Measurements from ENCODE around the gene UBAC1.

The UBAC1 gene

GRCh38 chr9:135909371-135909770, 51.8 kb downstream of the UBAC1 start:
- Histone ChIP-seq H2AFZ (ENCODE audit: low read depth, low read length) (no peak overlapping the region), H3K9ac (ENCODE audit: low read length) (no peak overlapping the region), H3K14ac (ENCODE audit: low read length in 2 of 2) (no peak overlapping the region), H3K9me3 (ENCODE audit: control insufficient read depth, low read length) (peaks cover 21% of the 10 kb centered on the region), H3K4me2 (ENCODE audit: low read length, poor library complexity, severe bottlenecking) (no peak overlapping the region), H3K79me1 (replicated peaks; ENCODE audit: low read length, poor library complexity, severe bottlenecking) (peaks cover 32% of the 10 kb centered on the region), H3K4me1 (ENCODE audit: control insufficient read depth, insufficient read depth, low read depth, low read length) (peaks cover 18% of the 10 kb centered on the region), H4K8ac (ENCODE audit: low read length) (no peak overlapping the region), H4K91ac (ENCODE audit: low read length) (no peak overlapping the region), H2AK5ac (ENCODE audit: low read length, severe bottlenecking) (no peak overlapping the region), H2BK15ac (ENCODE audit: low read depth, poor library complexity, severe bottlenecking) (no peak overlapping the region), H3K36me3 (ENCODE audit: control insufficient read depth in 1 of 2, insufficient read depth in 2 of 2, low read depth in 1 of 2, low read length in 2 of 2) (peaks cover 31 to 51% of the 10 kb centered on the region in 2 experiments), H2BK12ac (ENCODE audit: low read length in 2 of 2) (no peak overlapping the region), H3K18ac (ENCODE audit: low read depth in 1 of 2, low read length in 2 of 2) (no peak overlapping the region), H3K27me3 (ENCODE audit: control insufficient read depth in 1 of 2, insufficient read depth in 1 of 2, low read length in 2 of 2) (no peaks in the 10 kb centered on the region), H2BK5ac (ENCODE audit: low read depth, low read length, poor library complexity, severe bottlenecking) (no peak overlapping the region), H3K27ac (ENCODE audit: low read length, poor library complexity, severe bottlenecking) (no peak overlapping the region), H3K23ac (ENCODE audit: low read length in 2 of 2) (no peak overlapping the region), H3K4me3 (ENCODE audit: insufficient read depth in 1 of 2, low read depth in 1 of 2, low read length in 2 of 2) (peak overlapping the region in 1 of 2 experiments; percentile 90), H3K4ac (ENCODE audit: low read depth in 1 of 2, low read length in 2 of 2) (no peak overlapping the region), H2BK120ac (ENCODE audit: low read depth, low read length) (no peak overlapping the region)
- WGBS, result 100% methylated on average over 5 of the region's 6 CpGs
- no peak for DNase-seq

- Histone ChIP-seq H2AFZ (ENCODE audit: low read depth, low read length) (no peak overlapping the region), H3K18ac (ENCODE audit: low read depth in 1 of 2, low read length in 2 of 2) (no peak overlapping the region), H3K4me2 (ENCODE audit: low read length, poor library complexity, severe bottlenecking) (peak overlapping the region; percentile 0), H3K9ac (ENCODE audit: low read length) (no peak overlapping the region), H4K8ac (ENCODE audit: low read length) (peak overlapping the region; percentile 57), H2BK120ac (ENCODE audit: low read depth, low read length) (no peak overlapping the region), H3K27me3 (ENCODE audit: control insufficient read depth in 1 of 2, insufficient read depth in 1 of 2, low read length in 2 of 2) (no peaks in the 10 kb centered on the region), H4K91ac (ENCODE audit: low read length) (no peak overlapping the region), H2AK5ac (ENCODE audit: low read length, severe bottlenecking) (no peak overlapping the region), H2BK12ac (ENCODE audit: low read length in 2 of 2) (no peak overlapping the region), H3K27ac (ENCODE audit: low read length, poor library complexity, severe bottlenecking) (no peak overlapping the region), H3K79me1 (replicated peaks; ENCODE audit: low read length, poor library complexity, severe bottlenecking) (peaks cover 29% of the 10 kb centered on the region), H3K14ac (ENCODE audit: low read length in 2 of 2) (no peak overlapping the region), H3K36me3 (ENCODE audit: control insufficient read depth in 1 of 2, insufficient read depth in 2 of 2, low read depth in 1 of 2, low read length in 2 of 2) (peaks cover 27 to 47% of the 10 kb centered on the region in 2 experiments), H2BK5ac (ENCODE audit: low read depth, low read length, poor library complexity, severe bottlenecking) (no peak overlapping the region), H3K4me1 (ENCODE audit: control insufficient read depth, insufficient read depth, low read depth, low read length) (peaks cover 18% of the 10 kb centered on the region), H3K4me3 (ENCODE audit: insufficient read depth in 1 of 2, low read depth in 1 of 2, low read length in 2 of 2) (peak overlapping the region in 1 of 2 experiments; percentile 90), H2BK15ac (ENCODE audit: low read depth, poor library complexity, severe bottlenecking) (no peak overlapping the region), H3K9me3 (ENCODE audit: control insufficient read depth, low read length) (peaks cover 17% of the 10 kb centered on the region), H3K4ac (ENCODE audit: low read depth in 1 of 2, low read length in 2 of 2) (no peak overlapping the region), H3K23ac (ENCODE audit: low read length in 2 of 2) (no peak overlapping the region)
- DNase-seq, result no peak
- WGBS, result 80% methylated on average over 12 of the region's 12 CpGs
Measured at GRCh38 chr9:135908754-135909204, 52.4 kb downstream of the UBAC1 start.

GRCh38 chr9:135908093-135908753, 53.0 kb downstream of the UBAC1 start:
- H4K91ac ChIP-seq (ENCODE audit: low read length), result peak overlapping the region; percentile 82
- H3K4ac ChIP-seq (ENCODE audit: low read depth in 1 of 2, low read length in 2 of 2), result peak overlapping the region; percentile 70 to 71
- H3K27ac ChIP-seq (ENCODE audit: low read length, poor library complexity, severe bottlenecking), result no peak overlapping the region
- peak overlapping the region; percentile 58 to 94 for H3K18ac ChIP-seq (ENCODE audit: low read depth in 1 of 2, low read length in 2 of 2)
- H3K36me3 ChIP-seq (ENCODE audit: control insufficient read depth in 1 of 2, insufficient read depth in 2 of 2, low read depth in 1 of 2, low read length in 2 of 2), result peaks cover 21 to 41% of the 10 kb centered on the region in 2 experiments
- peak overlapping the region in 1 of 2 experiments; percentile 34 for H3K23ac ChIP-seq (ENCODE audit: low read length in 2 of 2)
- H4K8ac ChIP-seq (ENCODE audit: low read length), result peak overlapping the region; percentile 91
- peaks cover 11% of the 10 kb centered on the region for H3K9me3 ChIP-seq (ENCODE audit: control insufficient read depth, low read length)
- peak overlapping the region; percentile 30 for H2AFZ ChIP-seq (ENCODE audit: low read depth, low read length)
- peak overlapping the region; percentile 73 to 90 for H3K4me3 ChIP-seq (ENCODE audit: insufficient read depth in 1 of 2, low read depth in 1 of 2, low read length in 2 of 2)
- H3K79me1 ChIP-seq (replicated peaks; ENCODE audit: low read length, poor library complexity, severe bottlenecking), result peaks cover 25% of the 10 kb centered on the region
- peak overlapping the region; percentile 73 for H3K9ac ChIP-seq (ENCODE audit: low read length)
- no peak overlapping the region for H2BK5ac ChIP-seq (ENCODE audit: low read depth, low read length, poor library complexity, severe bottlenecking)
- H2BK12ac ChIP-seq (ENCODE audit: low read length in 2 of 2), result peak overlapping the region in 1 of 2 experiments; percentile 21
- 35% methylated on average over 42 of the region's 42 CpGs for WGBS
- peak overlapping the region; percentile 52 for H2BK120ac ChIP-seq (ENCODE audit: low read depth, low read length)
- peak overlapping the region; percentile 57 for H2BK15ac ChIP-seq (ENCODE audit: low read depth, poor library complexity, severe bottlenecking)
- DNase-seq, result no peak
- peaks cover 20% of the 10 kb centered on the region for H3K4me1 ChIP-seq (ENCODE audit: control insufficient read depth, insufficient read depth, low read depth, low read length)
- H2AK5ac ChIP-seq (ENCODE audit: low read length, severe bottlenecking), result no peak overlapping the region
- H3K4me2 ChIP-seq (ENCODE audit: low read length, poor library complexity, severe bottlenecking), result peak overlapping the region; percentile 97
- no peaks in the 10 kb centered on the region for H3K27me3 ChIP-seq (ENCODE audit: control insufficient read depth in 1 of 2, insufficient read depth in 1 of 2, low read length in 2 of 2)
- H3K14ac ChIP-seq (ENCODE audit: low read length in 2 of 2), result peak overlapping the region in 1 of 2 experiments; percentile 11

- H3K4me1 ChIP-seq (ENCODE audit: control insufficient read depth, insufficient read depth, low read depth, low read length), result peaks cover 20% of the 10 kb centered on the region
- peak within 1 kb of the TSS; percentile 70 to 96 for H3K18ac ChIP-seq (ENCODE audit: low read depth in 1 of 2, low read length in 2 of 2)
- peak within 1 kb of the TSS; percentile 97 for H3K4me2 ChIP-seq (ENCODE audit: low read length, poor library complexity, severe bottlenecking)
- H2BK5ac ChIP-seq (ENCODE audit: low read depth, low read length, poor library complexity, severe bottlenecking), result no peak within 1 kb of the TSS
- H3K27ac ChIP-seq (ENCODE audit: low read length, poor library complexity, severe bottlenecking), result no peak within 1 kb of the TSS
- no peaks in the 10 kb centered on the region for H3K27me3 ChIP-seq (ENCODE audit: control insufficient read depth in 1 of 2, insufficient read depth in 1 of 2, low read length in 2 of 2)
- H3K9me3 ChIP-seq (ENCODE audit: control insufficient read depth, low read length), result peaks cover 9% of the 10 kb centered on the region
- peak within 1 kb of the TSS; percentile 42 for H2AFZ ChIP-seq (ENCODE audit: low read depth, low read length)
- peaks cover 18 to 37% of the 10 kb centered on the region in 2 experiments for H3K36me3 ChIP-seq (ENCODE audit: control insufficient read depth in 1 of 2, insufficient read depth in 2 of 2, low read depth in 1 of 2, low read length in 2 of 2)
- under 1% methylated on average over 44 of the region's 91 CpGs for WGBS
- peak within 1 kb of the TSS; percentile 52 for H2BK120ac ChIP-seq (ENCODE audit: low read depth, low read length)
- H3K23ac ChIP-seq (ENCODE audit: low read length in 2 of 2), result peak within 1 kb of the TSS in 1 of 2 experiments; percentile 34
- DNase-seq, result peak; percentile 92
- H4K8ac ChIP-seq (ENCODE audit: low read length), result peak within 1 kb of the TSS; percentile 91
- peak within 1 kb of the TSS in 1 of 2 experiments; percentile 91 for H3K14ac ChIP-seq (ENCODE audit: low read length in 2 of 2)
- peak within 1 kb of the TSS; percentile 86 to 90 for H3K4me3 ChIP-seq (ENCODE audit: insufficient read depth in 1 of 2, low read depth in 1 of 2, low read length in 2 of 2)
- H3K9ac ChIP-seq (ENCODE audit: low read length), result peak within 1 kb of the TSS; percentile 73
- H4K91ac ChIP-seq (ENCODE audit: low read length), result peak within 1 kb of the TSS; percentile 82
- no peak within 1 kb of the TSS for H2AK5ac ChIP-seq (ENCODE audit: low read length, severe bottlenecking)
- H2BK15ac ChIP-seq (ENCODE audit: low read depth, poor library complexity, severe bottlenecking), result peak within 1 kb of the TSS; percentile 61
- H3K79me1 ChIP-seq (replicated peaks; ENCODE audit: low read length, poor library complexity, severe bottlenecking), result peaks cover 23% of the 10 kb centered on the region
- H3K4ac ChIP-seq (ENCODE audit: low read depth in 1 of 2, low read length in 2 of 2), result peak within 1 kb of the TSS; percentile 71 to 80
- H2BK12ac ChIP-seq (ENCODE audit: low read length in 2 of 2), result peak within 1 kb of the TSS in 1 of 2 experiments; percentile 21
Measured at GRCh38 chr9:135907431-135908092, 53.6 kb downstream of the UBAC1 start, which contains the start of gene CAMSAP1. Gene CAMSAP1, minus strand, starts transcription at chr9:135907546. Its CDS starts 387 bp downstream, at chr9:135907159.
